Mammary epithelial cell (primary cell): ENCODE data around the gene RMND1.

Experiments used
- EZH2 ChIP-seq: IDR thresholded peaks from 2 replicates; pipeline ENCODE4 v1.6.1; 2012; ENCODE audit warnings: low read length, inconsistent platforms, borderline replicate concordance
- TF ChIP-seq, protein P1 (sequence below), 2 donors: IDR thresholded peaks in 1 of 2; conservative IDR thresholded peaks in 1 of 2; 2 replicates each; pipeline ENCODE4 v1.5.1; 2011 to 2012; ENCODE audit warnings: inconsistent platforms in 2 of 2, low read length in 2 of 2, mild to moderate bottlenecking in 2 of 2, control low read depth in 1 of 2, low read depth in 1 of 2; ENCODE audit not compliant: insufficient read depth in 1 of 2; ENCODE audit errors: extremely low read depth in 1 of 2

- TF ChIP-seq, protein P1, sequence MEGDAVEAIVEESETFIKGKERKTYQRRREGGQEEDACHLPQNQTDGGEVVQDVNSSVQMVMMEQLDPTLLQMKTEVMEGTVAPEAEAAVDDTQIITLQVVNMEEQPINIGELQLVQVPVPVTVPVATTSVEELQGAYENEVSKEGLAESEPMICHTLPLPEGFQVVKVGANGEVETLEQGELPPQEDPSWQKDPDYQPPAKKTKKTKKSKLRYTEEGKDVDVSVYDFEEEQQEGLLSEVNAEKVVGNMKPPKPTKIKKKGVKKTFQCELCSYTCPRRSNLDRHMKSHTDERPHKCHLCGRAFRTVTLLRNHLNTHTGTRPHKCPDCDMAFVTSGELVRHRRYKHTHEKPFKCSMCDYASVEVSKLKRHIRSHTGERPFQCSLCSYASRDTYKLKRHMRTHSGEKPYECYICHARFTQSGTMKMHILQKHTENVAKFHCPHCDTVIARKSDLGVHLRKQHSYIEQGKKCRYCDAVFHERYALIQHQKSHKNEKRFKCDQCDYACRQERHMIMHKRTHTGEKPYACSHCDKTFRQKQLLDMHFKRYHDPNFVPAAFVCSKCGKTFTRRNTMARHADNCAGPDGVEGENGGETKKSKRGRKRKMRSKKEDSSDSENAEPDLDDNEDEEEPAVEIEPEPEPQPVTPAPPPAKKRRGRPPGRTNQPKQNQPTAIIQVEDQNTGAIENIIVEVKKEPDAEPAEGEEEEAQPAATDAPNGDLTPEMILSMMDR (conservative IDR thresholded peaks at IDR 0.05 in 1 of 2, IDR thresholded peaks at IDR 0.05 in 1 of 2; ENCODE audit: extremely low read depth in 1 of 2, insufficient read depth in 1 of 2, low read depth in 1 of 2, low read length in 2 of 2): no peak
- no peak for TF ChIP-seq EZH2
Observed at GRCh38 chr6:151389618-151390275, 62.2 kb downstream of the RMND1 start.
